SK-N-MC (cell line): ENCODE results near the gene DCAF17.

Experiments used
- EZH2 ChIP-seq: fragments of 200-600 bp; sonication (generic); IDR thresholded peaks from one replicate; pipeline ENCODE4 v1.6.1; 2017; ENCODE audit warnings: antibody characterized with exemption
- POLR2AphosphoS5 ChIP-seq: IDR thresholded peaks from 2 replicates; pipeline ENCODE4 v1.6.1; 2012; ENCODE audit warnings: mild to moderate bottlenecking, low read depth, low read length, borderline replicate concordance

GRCh38 chr2:171505374-171505773, 71.3 kb downstream of the DCAF17 start:
- no peak for TF ChIP-seq EZH2
- no peak for TF ChIP-seq POLR2AphosphoS5
